Measurements from ENCODE around the gene GATA5.

GATA5 gene

GRCh38 chr20:62452475-62453095 lies 23.2 kb downstream of the GATA5 start:
- DNase-seq (ENCODE audit: low spot score): no peak

DNA sequence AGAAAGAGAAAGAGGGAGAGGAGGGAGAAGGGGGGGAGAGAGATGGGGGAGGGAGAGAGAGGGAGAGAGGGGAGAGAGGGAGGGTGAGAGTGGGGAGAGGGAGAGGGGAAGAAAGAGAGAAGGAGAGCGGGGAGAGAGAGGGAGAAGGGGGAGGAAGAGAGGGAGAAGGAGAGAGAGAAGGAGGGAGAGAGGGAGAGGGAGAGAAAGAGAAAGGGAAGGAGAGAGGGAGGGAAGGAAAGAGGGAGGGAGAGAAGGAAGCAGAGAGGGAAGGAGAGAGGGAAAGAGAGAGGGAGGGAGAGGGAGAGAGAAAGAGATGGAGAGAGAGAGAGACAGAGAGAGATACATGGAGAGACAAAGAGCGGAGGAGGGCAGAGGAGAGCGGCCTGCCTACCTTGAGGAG lies 23.8 kb downstream of the GATA5 start:
- DNase-seq (ENCODE audit: low spot score): no peak

DNA sequence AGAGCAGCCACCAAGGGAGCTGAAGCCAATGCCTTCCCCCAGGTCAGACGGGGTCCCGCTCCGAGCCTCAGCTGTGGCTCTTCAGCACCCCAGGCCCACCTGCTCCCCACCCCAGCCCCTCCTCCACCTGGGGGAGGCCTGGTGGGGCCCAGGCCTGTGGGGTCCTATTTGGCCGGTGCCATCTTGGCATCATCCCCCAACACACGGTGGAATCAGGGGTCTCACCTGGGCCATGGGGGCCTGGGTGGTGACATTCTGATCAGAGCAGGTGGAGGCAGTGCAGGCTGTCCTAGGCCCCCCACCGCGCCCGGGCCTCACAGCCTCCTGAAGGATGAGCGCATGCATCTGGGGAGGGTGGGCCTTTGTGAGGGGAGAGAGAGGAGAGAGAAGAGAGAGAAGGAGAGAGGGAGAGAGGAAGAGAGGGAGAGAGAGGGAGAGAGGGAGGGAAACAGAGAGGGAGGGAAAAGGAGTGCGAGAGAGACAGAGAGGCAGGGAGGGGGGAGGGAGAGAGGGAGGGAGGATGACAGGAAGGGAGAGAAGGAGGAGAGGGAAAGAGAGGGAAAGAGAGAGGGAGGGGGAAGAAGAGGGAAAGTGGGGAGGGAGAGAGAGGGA lies 24.5 kb downstream of the GATA5 start:
- no peak for DNase-seq (ENCODE audit: low spot score)

DNA sequence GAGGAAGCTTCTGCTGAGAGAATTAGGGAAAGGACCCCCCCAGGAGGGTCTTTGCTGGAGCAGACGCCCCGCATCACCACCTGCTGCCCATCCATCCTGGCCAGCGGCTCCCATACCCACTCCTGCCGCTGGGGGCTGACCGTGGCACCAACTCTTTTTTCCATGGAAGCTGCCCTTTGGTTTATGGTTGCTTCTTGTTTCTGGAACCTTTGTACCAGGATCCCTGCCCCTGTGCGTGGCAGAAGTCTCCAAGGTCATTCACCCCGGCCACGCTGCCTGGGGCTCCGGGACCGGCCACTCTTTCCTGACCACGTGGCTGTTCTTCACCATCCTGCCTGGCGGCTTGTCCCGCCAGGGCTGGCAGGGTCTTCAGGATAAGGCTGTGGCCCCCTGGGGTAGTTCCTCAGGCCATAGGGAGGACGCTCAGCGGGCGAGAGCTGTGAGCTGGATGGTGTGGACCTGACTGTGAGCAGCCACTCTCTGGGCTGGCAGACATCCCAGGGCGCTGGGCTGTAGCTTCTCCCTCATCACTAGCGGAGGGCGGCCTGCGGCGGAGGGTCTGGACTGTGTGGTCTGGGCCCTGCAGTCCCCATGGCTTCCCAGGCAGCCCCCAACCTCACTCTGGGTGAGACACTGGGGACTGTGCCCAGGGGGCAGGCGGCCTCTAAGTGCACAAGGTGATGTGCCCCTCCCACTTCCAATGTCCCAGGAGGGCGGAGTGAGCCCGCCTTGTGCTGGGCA lies 25.7 kb downstream of the GATA5 start:
- no peak for DNase-seq (ENCODE audit: low spot score)

- DNase-seq (ENCODE audit: low spot score): no peak
These were observed 27.0 kb downstream of the GATA5 start for GRCh38 chr20:62448788-62449187.

- no peak for DNase-seq (ENCODE audit: low spot score)
These were observed 27.8 kb downstream of the GATA5 start for GRCh38 chr20:62448038-62448437.

GRCh38 chr20:62446888-62447869 lies 28.6 kb downstream of the GATA5 start:
- DNase-seq (ENCODE audit: low spot score): no peak

DNA sequence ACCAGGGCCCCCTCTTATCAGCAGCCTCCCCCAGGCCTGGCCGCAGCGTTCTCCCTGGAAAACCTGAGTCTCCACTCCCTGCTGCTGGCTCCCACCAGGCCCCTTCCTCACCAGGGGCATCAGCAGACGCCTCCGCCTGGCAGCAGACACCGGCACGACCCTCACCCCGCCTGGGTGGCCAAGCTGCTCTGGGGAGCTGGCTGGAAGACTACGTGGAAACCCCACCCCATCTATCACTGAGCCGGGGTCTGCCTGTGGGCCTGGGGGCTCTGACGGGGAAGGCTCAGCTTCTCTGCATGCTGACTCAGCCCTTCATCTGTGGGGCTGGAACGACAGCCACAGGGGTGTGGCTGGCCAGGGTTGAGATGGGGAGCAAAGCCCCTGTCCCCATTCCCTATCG lies 29.3 kb downstream of the GATA5 start:
- DNase-seq (ENCODE audit: low spot score): no peak

DNA sequence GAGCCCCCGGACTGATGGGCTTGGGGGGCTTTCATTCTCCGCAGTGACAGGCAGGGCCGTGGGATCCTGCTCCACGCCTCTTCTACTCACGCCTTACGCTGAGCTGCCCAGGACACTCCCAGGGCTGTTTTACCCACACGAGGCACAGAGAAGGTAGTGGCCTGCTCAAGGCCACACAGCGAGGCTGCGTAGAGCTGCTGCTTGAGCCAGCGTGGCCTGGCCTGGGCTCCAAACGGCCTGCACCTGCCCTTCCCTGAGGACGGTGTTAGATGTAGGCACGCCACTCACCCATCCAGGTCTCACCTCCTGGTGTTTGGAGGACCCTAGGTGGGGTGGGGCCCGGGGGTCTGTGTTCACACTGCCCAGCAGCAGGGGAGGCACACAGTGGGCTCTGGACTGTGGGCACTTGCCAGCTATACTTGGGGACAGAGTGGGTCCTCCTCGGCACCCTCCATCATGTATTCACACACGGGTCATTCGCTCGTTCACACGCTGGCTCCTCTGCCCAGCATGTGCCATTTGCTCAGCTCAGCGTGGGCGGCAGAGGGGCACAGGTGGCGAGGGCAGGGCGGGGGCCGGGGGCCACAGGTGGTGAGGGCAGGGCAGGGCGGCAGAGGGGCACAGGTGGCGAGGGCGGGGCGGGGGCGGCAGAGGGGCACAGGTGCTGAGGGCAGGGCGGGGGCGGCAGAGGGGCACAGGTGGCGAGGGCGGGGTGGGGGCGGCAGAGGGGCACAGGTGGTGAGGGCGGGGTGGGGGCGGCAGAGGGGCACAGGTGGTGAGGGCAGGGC lies 30.0 kb downstream of the GATA5 start:
- DNase-seq (ENCODE audit: low spot score): no peak

DNA sequence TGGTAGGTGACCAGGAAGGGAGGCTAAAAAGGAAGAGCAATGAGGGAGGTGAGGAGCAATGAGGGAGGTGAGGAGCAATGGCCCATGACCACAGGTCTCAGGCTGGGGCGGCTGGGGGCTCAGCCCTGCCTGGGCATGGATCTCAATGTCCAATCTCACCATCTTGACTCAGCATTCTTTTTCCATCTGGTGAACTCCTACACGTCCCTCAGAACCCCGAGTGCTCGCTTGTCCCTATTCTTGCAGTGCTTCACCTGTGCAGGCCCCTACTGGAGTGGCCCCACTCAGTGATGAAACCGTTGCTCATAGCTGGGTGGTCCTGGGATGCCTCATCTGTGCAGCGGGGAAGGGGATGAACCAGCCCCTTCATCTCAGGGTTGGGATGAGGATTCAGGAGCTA lies 31.5 kb downstream of the GATA5 start:
- DNase-seq (ENCODE audit: low spot score): no peak

DNA sequence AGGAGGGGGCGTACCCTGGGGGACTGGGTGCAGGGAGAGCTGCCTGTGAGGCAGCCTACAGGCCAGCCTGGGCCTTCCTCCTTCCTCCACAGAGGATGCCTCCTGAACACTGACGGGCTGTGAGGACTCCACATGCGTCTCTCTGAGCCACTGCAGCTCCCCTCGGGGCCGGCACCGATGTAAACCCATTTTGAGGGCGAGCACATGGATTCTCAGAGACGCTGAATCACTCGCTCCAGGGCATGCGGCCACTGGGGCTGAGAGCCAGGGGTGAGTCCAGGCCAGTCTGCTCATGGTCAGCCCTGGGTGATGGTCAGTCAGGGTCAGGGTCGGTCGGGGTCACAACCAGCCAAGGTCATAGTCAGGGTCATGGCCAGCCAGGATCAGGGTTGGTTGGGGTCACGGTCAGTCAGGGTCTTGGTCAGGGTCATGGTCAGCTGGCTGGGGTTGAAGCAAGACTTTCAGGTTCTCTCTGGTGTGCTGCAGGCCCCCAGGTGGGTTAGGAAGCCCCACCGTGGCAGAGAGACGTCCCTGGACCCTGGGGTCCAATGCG lies 33.7 kb downstream of the GATA5 start:
- DNase-seq (ENCODE audit: low spot score): no peak

DNA sequence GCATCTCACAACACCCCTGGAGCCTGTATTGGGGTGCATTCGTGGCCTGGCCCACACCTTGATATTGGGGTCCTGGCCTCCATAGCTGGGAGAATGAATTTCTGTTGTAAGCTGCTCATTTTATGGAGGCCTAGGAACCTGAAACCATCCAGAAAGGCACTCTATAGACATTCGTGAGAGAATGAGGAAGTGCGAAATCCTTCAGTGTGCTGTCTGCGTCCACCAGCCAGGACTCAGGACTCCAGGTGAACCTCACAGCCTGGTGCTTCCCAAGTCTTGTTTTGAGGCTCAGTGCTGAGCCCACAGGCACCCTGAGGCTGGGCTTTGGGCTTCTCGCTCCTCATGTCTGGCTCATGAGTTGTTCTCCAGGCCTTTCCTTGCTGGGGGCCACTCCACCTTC lies 36.6 kb downstream of the GATA5 start:
- DNase-seq (ENCODE audit: low spot score): no peak

DNA sequence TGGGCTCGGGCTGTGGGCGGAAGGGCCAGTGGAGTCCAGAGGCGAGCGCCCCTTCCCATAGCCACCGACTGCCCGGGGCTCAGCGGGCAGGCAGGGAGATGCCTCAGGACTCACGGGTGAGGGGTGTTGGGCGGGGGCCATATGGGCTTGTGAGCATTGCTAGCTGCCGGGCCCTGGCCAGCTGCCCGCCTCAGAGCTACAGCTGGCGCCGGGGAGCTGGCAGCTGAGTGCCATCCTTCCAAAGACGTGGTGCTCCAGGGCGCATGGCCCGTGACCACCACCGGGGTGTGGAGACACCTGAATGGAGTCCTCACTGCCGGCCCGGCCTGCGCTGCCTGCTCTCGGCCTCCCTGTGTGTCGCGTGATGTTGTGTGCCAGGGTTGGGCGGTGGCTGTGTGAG lies 37.9 kb downstream of the GATA5 start:
- DNase-seq (ENCODE audit: low spot score): no peak

DNA sequence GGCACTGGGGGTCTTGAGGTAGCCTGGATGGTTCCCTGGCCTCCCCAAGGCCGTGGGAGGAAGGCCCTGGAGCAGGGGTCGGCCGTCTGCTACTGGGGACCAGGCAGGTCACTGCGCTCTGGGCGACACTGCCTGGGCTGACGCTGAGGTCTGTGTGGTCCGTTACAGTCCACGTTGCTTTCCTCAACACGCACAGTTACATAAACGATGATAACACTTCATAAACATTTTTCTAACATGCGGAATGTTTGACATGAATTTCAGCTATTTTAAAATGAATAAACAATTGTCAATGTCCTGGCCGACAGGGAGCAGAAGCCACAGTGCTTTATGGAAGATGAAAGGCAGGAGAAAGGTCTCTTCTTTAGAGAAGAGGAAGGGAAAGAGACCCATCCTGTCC lies 38.3 kb downstream of the GATA5 start:
- no peak for DNase-seq (ENCODE audit: low spot score)

DNA sequence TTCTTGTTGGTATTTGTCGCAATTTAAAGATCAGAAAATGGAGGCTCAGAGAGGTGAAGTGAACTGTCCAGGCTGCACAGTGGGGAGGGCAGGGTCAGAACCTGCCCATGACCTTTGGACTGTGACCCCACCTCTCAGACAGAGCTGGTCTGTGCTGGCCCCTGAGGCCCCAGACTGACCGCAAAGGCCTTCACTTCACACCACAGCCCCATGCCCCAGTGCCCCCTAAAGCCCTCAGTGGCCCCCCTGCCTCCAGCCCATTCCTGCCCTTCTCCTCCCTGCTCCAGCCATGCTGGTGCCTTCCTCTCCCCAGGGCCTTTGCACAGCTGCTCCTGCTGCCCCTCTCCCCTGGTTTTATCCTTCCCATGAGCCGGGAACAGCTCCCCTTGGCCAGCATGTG lies 39.1 kb downstream of the GATA5 start:
- DNase-seq (ENCODE audit: low spot score): no peak

DNA sequence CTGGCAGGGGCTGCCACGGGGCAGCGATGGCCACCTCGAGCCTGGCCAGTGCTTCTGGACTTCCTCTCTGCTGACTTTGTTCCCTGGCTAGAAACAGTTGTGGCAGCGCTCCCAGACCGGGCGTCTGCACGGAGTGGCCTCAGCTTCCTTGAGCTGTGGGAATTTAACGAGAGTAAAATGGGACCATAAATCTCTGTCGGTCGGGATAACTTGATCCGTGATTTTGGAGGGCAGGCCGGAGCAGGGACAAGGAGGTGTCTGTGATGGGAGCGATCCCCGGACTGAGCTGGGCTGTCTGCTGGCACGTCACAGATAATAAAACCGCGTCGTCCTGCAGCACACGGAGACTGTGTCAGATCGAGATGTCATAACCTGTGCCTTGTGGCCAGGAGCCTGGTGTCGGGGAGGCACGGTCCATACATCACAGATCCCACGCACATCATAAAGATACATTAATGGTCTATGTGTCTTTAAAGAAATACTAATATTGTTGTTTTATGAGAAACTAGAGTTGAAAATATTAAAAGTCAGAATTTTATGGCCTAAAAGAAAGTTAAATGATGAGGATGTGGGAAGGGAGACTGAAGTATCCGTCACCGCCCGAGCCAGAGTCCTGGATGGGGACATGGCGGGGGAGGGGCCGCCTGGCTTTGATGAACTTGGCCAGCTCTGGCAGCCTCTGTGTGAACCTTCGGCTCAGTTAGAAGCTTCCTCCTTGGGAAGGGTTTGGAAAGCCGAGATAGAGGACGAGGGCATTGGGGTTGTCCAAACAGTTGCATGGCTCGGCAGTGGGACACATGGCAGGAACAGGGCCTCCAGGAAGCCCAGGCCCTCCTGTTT lies 41.9 kb downstream of the GATA5 start:
- no peak for DNase-seq (ENCODE audit: low spot score)

DNA sequence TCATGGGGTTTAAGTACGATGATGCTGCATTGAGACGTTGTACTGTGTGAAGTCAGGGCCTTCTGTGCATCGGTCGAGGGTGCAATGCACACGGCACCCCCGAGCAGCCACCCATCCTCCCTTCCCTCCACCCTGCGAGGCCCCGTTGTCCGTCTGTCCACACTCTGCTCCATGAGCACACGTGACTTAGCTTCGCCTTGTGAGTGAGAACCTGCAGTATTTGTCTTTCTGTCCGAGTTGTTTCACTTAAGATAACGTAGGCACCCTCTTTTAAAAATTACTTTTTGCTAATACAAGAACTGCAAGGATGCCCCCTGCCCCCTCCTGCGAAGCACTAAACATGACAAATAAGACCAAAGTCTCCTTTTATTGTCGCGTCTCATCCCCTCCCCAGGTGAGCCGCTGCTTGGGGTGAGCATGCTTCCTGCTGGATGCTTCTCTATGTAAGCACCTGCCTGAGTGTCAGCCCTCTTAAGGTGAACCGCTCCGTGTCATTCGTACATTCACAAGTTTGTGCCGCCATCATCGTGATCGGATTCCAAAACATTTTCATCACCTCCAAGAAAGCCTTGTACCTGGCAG lies 44.8 kb downstream of the GATA5 start:
- DNase-seq (ENCODE audit: low spot score): no peak

DNA sequence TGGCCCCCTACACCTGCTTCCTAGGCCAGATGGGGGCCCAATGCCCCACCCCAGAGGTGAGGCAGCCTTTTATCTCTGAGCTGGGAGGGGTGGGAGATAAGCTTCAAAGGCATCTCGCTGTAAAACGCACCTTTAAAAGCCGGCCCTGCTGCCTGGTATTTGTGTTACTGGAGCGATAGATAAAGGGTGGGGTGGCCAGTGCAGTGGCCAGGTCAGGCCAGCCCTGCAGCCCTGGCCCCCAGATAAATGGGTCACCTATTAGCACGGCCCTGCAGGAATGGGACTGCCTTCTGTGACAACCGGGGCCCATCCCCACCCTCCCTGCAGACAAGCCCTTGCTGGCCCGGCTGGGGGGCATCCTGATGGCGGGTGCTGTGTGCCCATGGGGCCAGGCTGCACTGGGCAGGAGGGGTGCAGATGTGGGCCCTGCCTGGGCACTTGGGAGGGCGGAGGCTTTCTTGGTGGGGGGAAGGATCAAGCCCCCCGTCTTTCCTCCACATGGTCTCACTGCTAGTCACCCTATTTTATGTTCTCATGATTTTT lies 45.4 kb downstream of the GATA5 start:
- no peak for DNase-seq (ENCODE audit: low spot score)

GRCh38 chr20:62429455-62430310 lies 46.1 kb downstream of the GATA5 start:
- no peak for DNase-seq (ENCODE audit: low spot score)
